A549 (cell line): ENCODE results near the gene NPAS2. TPM values are rescaled to one million over a fixed set of nuclear protein-coding genes. Genes with fewer than 3 reads are reported as not detected.

Source experiments
- ATAC-seq, 2 experiments: fragments of 200-7000 bp in 1 of 2; fragments of >200 bp in 1 of 2; cut with Nextera tagmentation in 1 of 2; cut with Tn5 transposase in 1 of 2; 3 replicates each; pipeline versions ENCODE4 v1.8.0 to v1.9.1; 2018 to 2020; ENCODE audit warnings: mild to moderate bottlenecking in 1 of 2, moderate library complexity in 1 of 2
- CTCF ChIA-PET: fragments of 300-600 bp; sonication (Branson Sonifier 250); formaldehyde crosslinking; extraction: SDS; loops from one replicate; lab custom pipeline; 2021; ENCODE audit warnings: antibody characterized with exemption, inconsistent platforms; lab: Yijun Ruan, JAX
- POLR2A ChIA-PET: fragments of 350-600 bp; formaldehyde crosslinking; extraction: SDS; loops from one replicate; lab custom pipeline; 2021; ENCODE audit warnings: antibody characterized with exemption, inconsistent platforms; lab: Yijun Ruan, JAX
- DNase-seq, 2 experiments: peaks; one replicate each; pipeline versions ENCODE4 v3.0.0 to v3.0.0-alpha.2; 2011 to 2016; ENCODE audit warnings: low read depth in 1 of 2, low spot score in 1 of 2
- FAIRE-seq: peaks from 2 replicates; lab custom pipeline; 2011; peaks lifted over from hg19 to GRCh38; lab: Jason Lieb, UNC
- H3K27ac ChIP-seq, 2 experiments: fragments of >200 bp; sonication (Bioruptor Twin); formaldehyde crosslinking; 3 replicates each; pipeline ENCODE4 v1.5.1; 2016 to 2017
- H3K4me1 ChIP-seq: fragments of >200 bp; sonication (Bioruptor Twin); formaldehyde crosslinking; 3 replicates; pipeline ENCODE4 v1.6.1; 2016
- H3K4me2 ChIP-seq: fragments of >200 bp; sonication (Bioruptor Twin); formaldehyde crosslinking; 3 replicates; pipeline ENCODE4 v1.6.1; 2016
- H3K4me3 ChIP-seq: fragments of >200 bp; sonication (Bioruptor Twin); formaldehyde crosslinking; 3 replicates; pipeline ENCODE4 v1.5.1; 2016
- H3K9me3 ChIP-seq: fragments of >200 bp; sonication (Bioruptor Twin); formaldehyde crosslinking; 3 replicates; pipeline ENCODE4 v1.6.1; 2016
- BHLHE40 ChIP-seq: IDR thresholded peaks from 2 replicates; pipeline ENCODE4 v1.6.1; 2012; ENCODE audit warnings: low read depth, low read length, inconsistent platforms
- CBX8 ChIP-seq: fragments of 200-600 bp; sonication (generic); IDR thresholded peaks from 2 replicates; pipeline ENCODE4 v1.6.1; 2016
- CHD2 ChIP-seq: fragments of 150-350 bp; IDR thresholded peaks from 2 replicates; pipeline ENCODE4 v1.6.1; 2014; ENCODE audit warnings: low read length; ENCODE audit not compliant: partially characterized antibody
- EHMT2 ChIP-seq: fragments of 200-600 bp; sonication (generic); IDR thresholded peaks from 2 replicates; pipeline ENCODE4 v1.6.1; 2016; ENCODE audit warnings: antibody characterized with exemption, low read depth, mild to moderate bottlenecking, moderate library complexity
- EP300 ChIP-seq, 2 experiments: fragments of >200 bp; sonication (Bioruptor Twin); formaldehyde crosslinking; IDR thresholded peaks; 2 replicates in 1 of 2; 3 replicates in 1 of 2; pipeline ENCODE4 v1.6.1; 2016 to 2017
- FOSB ChIP-seq: fragments of 250-450 bp; sonication (Bioruptor Pico); IDR thresholded peaks from 2 replicates; pipeline ENCODE4 v1.5.0; 2020; ENCODE audit warnings: mild to moderate bottlenecking, moderate library complexity
- FOSL2 ChIP-seq, 2 experiments: fragments of 450-650 bp in 1 of 2; fragments of >200 bp in 1 of 2; sonication (Bioruptor Twin) in 1 of 2; formaldehyde crosslinking; IDR thresholded peaks; 2 replicates each; pipeline versions ENCODE4 v1.5.0 to v1.6.1; 2016 to 2020; ENCODE audit warnings: mild to moderate bottlenecking in 1 of 2, moderate library complexity in 1 of 2
- HEYL ChIP-seq: fragments of 250-450 bp; sonication (Bioruptor Pico); IDR thresholded peaks from 2 replicates; pipeline ENCODE4 v1.8.0; 2021; ENCODE audit warnings: mild to moderate bottlenecking, moderate library complexity
- JUN ChIP-seq, 2 experiments: fragments of >200 bp; sonication (Bioruptor Twin); formaldehyde crosslinking; IDR thresholded peaks; 2 replicates in 1 of 2; 3 replicates in 1 of 2; pipeline ENCODE4 v1.6.1; 2016 to 2017
- JUNB ChIP-seq: fragments of >200 bp; sonication (Bioruptor Twin); formaldehyde crosslinking; IDR thresholded peaks from 2 replicates; pipeline ENCODE4 v1.6.1; 2016
- POLR2A ChIP-seq: IDR thresholded peaks from 2 replicates; pipeline ENCODE4 v1.6.1; 2012; ENCODE audit warnings: mild to moderate bottlenecking, low read length
- POLR2AphosphoS2 ChIP-seq: conservative IDR thresholded peaks from 2 replicates; pipeline ENCODE4 v1.6.1; 2012; ENCODE audit warnings: low read length, improper control_type of control experiment, inconsistent platforms
- RAD21 ChIP-seq, 2 experiments: fragments of >200 bp in 1 of 2; sonication (Bioruptor Twin) in 1 of 2; formaldehyde crosslinking in 1 of 2; IDR thresholded peaks in 1 of 2; conservative IDR thresholded peaks in 1 of 2; 2 replicates in 1 of 2; 3 replicates in 1 of 2; pipeline ENCODE4 v1.6.1; 2012 to 2018; ENCODE audit warnings: inconsistent platforms in 1 of 2
- RARB ChIP-seq: fragments of 250-450 bp; sonication (Bioruptor Pico); IDR thresholded peaks from 2 replicates; pipeline ENCODE4 v1.8.0; 2021; ENCODE audit warnings: mild to moderate bottlenecking, moderate library complexity
- RFX5 ChIP-seq: fragments of 450-650 bp; IDR thresholded peaks from 2 replicates; pipeline ENCODE4 v1.7.1; 2014; ENCODE audit warnings: antibody characterized with exemption, mild to moderate bottlenecking, moderate library complexity
- RNF2 ChIP-seq: fragments of 200-600 bp; sonication (generic); IDR thresholded peaks from 2 replicates; pipeline ENCODE4 v1.6.1; 2016; ENCODE audit warnings: low read depth, mild to moderate bottlenecking, antibody characterized with exemption, moderate library complexity, borderline replicate concordance
- SMC3 ChIP-seq: fragments of >200 bp; sonication (Bioruptor Twin); formaldehyde crosslinking; IDR thresholded peaks from 3 replicates; pipeline ENCODE4 v1.6.1; 2018; ENCODE audit warnings: inconsistent platforms
- SREBF2 ChIP-seq: fragments of 450-650 bp; IDR thresholded peaks from 2 replicates; pipeline ENCODE4 v1.6.1; 2014; ENCODE audit warnings: mild to moderate bottlenecking, moderate library complexity
- TFCP2L1 ChIP-seq: fragments of 250-450 bp; sonication (Bioruptor Pico); IDR thresholded peaks from 2 replicates; pipeline ENCODE4 v1.5.0; 2021; ENCODE audit warnings: mild to moderate bottlenecking
- WGBS: methylation state at CpG from one replicate; pipeline ENCODE4 v1.1.6; 2017; ENCODE audit errors: missing lambda C conversion rate; 5-methylcytosine and 5-hydroxymethylcytosine counted together
- polyA plus RNA-seq, 4 experiments: library from polyadenylated mRNA; depleted of rRNA in 3 of 4; stranded (reverse); fragments of >200 nt; fragmentation: RNase III in 1 of 4; extraction: RNeasy Plus Mini Kit Qiagen cat#74134 plus additional on column Dnase treatment in 1 of 4; gene quantifications; 2 replicates in 3 of 4; 3 replicates in 1 of 4; pipeline ENCODE4 v1.2.3, GENCODE V29; 2011 to 2017
- TF ChIP-seq, protein P1 (sequence below): IDR thresholded peaks from 2 replicates; pipeline ENCODE4 v1.6.1; 2012
- TF ChIP-seq, protein P2 (sequence below): fragments of >200 bp; sonication (Bioruptor Twin); formaldehyde crosslinking; IDR thresholded peaks from 3 replicates; pipeline ENCODE4 v1.6.1; 2016
- TF ChIP-seq, protein P3 (sequence below): fragments of >200 bp; sonication (Bioruptor Twin); formaldehyde crosslinking; IDR thresholded peaks from 2 replicates; pipeline ENCODE4 v1.6.1; 2016
- TF ChIP-seq, protein P4 (sequence below): fragments of 250-450 bp; sonication (Bioruptor Pico); IDR thresholded peaks from 2 replicates; pipeline ENCODE4 v1.5.0; 2021; ENCODE audit warnings: mild to moderate bottlenecking, moderate library complexity, borderline replicate concordance

Gene NPAS2
- polyA plus RNA-seq, 2 of the 4 experiments (the other 2 are of a cell fraction) = 31.4 to 56.1 TPM

DNA sequence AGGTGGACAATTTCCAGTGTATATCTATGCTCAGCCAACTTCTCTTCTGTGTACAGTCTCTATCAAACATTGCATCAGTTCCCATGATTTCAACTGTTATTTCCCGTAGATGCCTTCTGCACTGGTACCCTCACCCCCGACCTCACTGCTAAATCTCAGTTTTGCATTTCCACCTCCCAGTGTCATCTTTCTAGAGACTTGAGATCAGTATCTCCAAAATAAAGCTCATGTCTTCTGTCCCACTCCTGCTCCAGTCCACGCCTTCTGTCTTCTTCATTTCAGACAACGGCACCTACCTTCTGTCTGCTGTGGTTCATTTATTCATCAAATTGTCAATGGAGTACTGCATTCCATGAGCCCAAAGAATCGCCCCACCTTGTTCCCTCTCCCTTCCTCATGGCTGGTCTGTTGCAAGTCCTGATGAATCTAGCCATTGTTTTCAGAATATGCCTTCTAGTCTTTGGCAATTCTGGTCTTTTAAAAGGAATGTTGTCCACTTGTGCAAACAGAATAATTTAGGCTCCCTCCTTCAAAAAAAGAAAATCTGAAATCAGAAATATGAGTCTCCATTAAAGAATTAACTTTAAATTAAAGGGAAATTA lies 23.3 kb upstream of the NPAS2 start:
- no peak for TF ChIP-seq FOSL2 (IDR thresholded peaks at IDR 0.05)
- TF ChIP-seq FOSL2 (CRISPR knock-in tag; IDR thresholded peaks at IDR 0.05) = no peak
- TF ChIP-seq JUNB = no peak
- no peak for TF ChIP-seq HEYL
- TF ChIP-seq RNF2 = no peak
- ATAC-seq = no peak
- ChIA-PET CTCF (interaction anchor here (0.8 kb wide), 1 partner anchor 19 kb away, joined by 3 read pairs; no protein-coding TSS in a partner anchor), POLR2A (no interaction called here)
- H3K27ac ChIP-seq = no peak overlapping the region
- no peak overlapping the region for H3K4me3 ChIP-seq
- no peak overlapping the region for H3K4me2 ChIP-seq
- H3K4me1 ChIP-seq = peaks cover 9% of the 10 kb centered on the region; the same call in 2 of the 3 replicates
- no peak for DNase-seq
- H3K9me3 ChIP-seq = no peaks in the 10 kb centered on the region
- FAIRE-seq = no peak
- 74% methylated on average over 5 of the region's 5 CpGs for WGBS

DNA sequence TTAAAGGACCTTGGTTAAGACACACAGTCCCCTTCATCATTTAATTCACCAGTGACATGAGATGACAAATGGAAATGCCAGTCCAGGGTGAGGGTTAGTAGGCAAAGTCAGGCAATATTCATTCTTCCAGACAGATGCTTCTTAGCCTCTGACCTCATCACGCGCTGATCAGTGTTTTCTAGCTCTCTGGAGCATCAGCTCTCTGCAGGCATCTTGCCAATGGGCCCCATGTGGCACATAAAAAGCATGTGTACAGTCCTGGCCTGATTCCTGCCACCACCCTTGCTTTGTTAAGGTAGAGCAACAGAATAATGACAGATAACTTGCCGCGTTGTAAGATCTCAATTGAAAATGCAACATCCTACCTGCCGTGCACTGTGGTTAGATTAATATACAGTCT lies 20.3 kb upstream of the NPAS2 start:
- ChIA-PET POLR2A (no interaction called here), CTCF (interaction anchor here (0.6 kb wide), 1 partner anchor 192 kb away, joined by 4 read pairs; no protein-coding TSS in a partner anchor)
- FAIRE-seq (no peak), DNase-seq (no peak), ATAC-seq (no peak)
- H3K4me3 ChIP-seq = no peak overlapping the region
- H3K9me3 ChIP-seq = no peaks in the 10 kb centered on the region
- WGBS = 98% methylated on average over 5 of the region's 5 CpGs
- peaks cover 11% of the 10 kb centered on the region; the same call in 2 of the 3 replicates for H3K4me1 ChIP-seq
- TF ChIP-seq, protein P1, sequence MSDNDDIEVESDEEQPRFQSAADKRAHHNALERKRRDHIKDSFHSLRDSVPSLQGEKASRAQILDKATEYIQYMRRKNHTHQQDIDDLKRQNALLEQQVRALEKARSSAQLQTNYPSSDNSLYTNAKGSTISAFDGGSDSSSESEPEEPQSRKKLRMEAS = no peak
- TF ChIP-seq POLR2AphosphoS2 = no peak
- no peak for TF ChIP-seq TFCP2L1 (CRISPR knock-in tag)
- TF ChIP-seq RAD21 (conservative IDR thresholded peaks at IDR 0.05 in 1 of 2, IDR thresholded peaks at IDR 0.05 in 1 of 2) = no peak
- no peak for TF ChIP-seq SMC3
- TF ChIP-seq CBX8 = no peak
- no peak for TF ChIP-seq JUN (IDR thresholded peaks at IDR 0.05)
- no peak for TF ChIP-seq CHD2
- TF ChIP-seq SREBF2 = no peak
- TF ChIP-seq FOSB (CRISPR knock-in tag) = no peak
- TF ChIP-seq POLR2A = no peak
- no peak for TF ChIP-seq EP300 (IDR thresholded peaks at IDR 0.05)
- TF ChIP-seq, protein P2, sequence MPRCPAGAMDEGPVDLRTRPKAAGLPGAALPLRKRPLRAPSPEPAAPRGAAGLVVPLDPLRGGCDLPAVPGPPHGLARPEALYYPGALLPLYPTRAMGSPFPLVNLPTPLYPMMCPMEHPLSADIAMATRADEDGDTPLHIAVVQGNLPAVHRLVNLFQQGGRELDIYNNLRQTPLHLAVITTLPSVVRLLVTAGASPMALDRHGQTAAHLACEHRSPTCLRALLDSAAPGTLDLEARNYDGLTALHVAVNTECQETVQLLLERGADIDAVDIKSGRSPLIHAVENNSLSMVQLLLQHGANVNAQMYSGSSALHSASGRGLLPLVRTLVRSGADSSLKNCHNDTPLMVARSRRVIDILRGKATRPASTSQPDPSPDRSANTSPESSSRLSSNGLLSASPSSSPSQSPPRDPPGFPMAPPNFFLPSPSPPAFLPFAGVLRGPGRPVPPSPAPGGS = no peak
- TF ChIP-seq RFX5 = no peak
- TF ChIP-seq, protein P3, sequence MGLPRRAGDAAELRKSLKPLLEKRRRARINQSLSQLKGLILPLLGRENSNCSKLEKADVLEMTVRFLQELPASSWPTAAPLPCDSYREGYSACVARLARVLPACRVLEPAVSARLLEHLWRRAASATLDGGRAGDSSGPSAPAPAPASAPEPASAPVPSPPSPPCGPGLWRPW = no peak
- no peak for TF ChIP-seq RARB
- TF ChIP-seq EHMT2 = no peak
- TF ChIP-seq BHLHE40 = no peak
- TF ChIP-seq, protein P4, sequence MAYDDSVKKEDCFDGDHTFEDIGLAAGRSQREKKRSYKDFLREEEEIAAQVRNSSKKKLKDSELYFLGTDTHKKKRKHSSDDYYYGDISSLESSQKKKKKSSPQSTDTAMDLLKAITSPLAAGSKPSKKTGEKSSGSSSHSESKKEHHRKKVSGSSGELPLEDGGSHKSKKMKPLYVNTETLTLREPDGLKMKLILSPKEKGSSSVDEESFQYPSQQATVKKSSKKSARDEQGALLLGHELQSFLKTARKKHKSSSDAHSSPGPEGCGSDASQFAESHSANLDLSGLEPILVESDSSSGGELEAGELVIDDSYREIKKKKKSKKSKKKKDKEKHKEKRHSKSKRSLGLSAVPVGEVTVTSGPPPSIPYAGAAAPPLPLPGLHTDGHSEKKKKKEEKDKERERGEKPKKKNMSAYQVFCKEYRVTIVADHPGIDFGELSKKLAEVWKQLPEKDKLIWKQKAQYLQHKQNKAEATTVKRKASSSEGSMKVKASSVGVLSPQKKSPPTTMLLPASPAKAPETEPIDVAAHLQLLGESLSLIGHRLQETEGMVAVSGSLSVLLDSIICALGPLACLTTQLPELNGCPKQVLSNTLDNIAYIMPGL (CRISPR knock-in tag) = no peak
- no peak overlapping the region for H3K4me2 ChIP-seq
- no peak overlapping the region for H3K27ac ChIP-seq
